GM12872 (cell line): Measurements from ENCODE around the gene LCLAT1.

Experiments
- CTCF ChIP-seq: IDR thresholded peaks from 3 replicates; pipeline ENCODE4 v1.5.1; 2011; ENCODE audit warnings: low read depth, mild to moderate bottlenecking, low read length, moderate library complexity; ENCODE audit not compliant: insufficient read depth

LCLAT1 gene

GRCh38 chr2:30405260-30405605 is 41.8 kb upstream of the LCLAT1 start:
- no peak for TF ChIP-seq CTCF

GRCh38 chr2:30406853-30407252 is 40.2 kb upstream of the LCLAT1 start:
- TF ChIP-seq CTCF = no peak

GRCh38 chr2:30408961-30409387 is 38.1 kb upstream of the LCLAT1 start:
- TF ChIP-seq CTCF = no peak

- TF ChIP-seq CTCF = no peak
Observed at GRCh38 chr2:30410217-30410616, 36.8 kb upstream of the LCLAT1 start.

GRCh38 chr2:30412047-30412683 is 34.9 kb upstream of the LCLAT1 start:
- no peak for TF ChIP-seq CTCF

GRCh38 chr2:30412684-30413570 is 34.1 kb upstream of the LCLAT1 start:
- no peak for TF ChIP-seq CTCF

- no peak for TF ChIP-seq CTCF
Observed at GRCh38 chr2:30414961-30415360, 32.1 kb upstream of the LCLAT1 start.
